Measurements from ENCODE around the gene ORM2.

ORM2 gene

GRCh38 chr9:114361542-114361941 lies 31.9 kb downstream of the ORM2 start:
- H2AFZ ChIP-seq (ENCODE audit: low read length) = no peak overlapping the region
- no peak for TF ChIP-seq CTCF (IDR thresholded peaks at IDR 0.05; ENCODE audit: low read length)
- TF ChIP-seq EZH2phosphoT487 (IDR thresholded peaks at IDR 0.05; ENCODE audit: low read length) = no peak
- H3K4me1 ChIP-seq (ENCODE audit: low read length) = peaks cover 32% of the 10 kb centered on the region
- H3K4me3 ChIP-seq (ENCODE audit: low read length) = no peak overlapping the region
- no peak for DNase-seq
- H3K4me2 ChIP-seq (ENCODE audit: low read depth, low read length) = no peak overlapping the region
- peaks cover 73% of the 10 kb centered on the region for H3K79me2 ChIP-seq (ENCODE audit: low read length)
- peaks cover 44% of the 10 kb centered on the region for H3K36me3 ChIP-seq (replicated peaks; ENCODE audit: insufficient read depth, low read length)
- H3F3A ChIP-seq (ENCODE audit: insufficient read depth, low read length) = peaks cover 14% of the 10 kb centered on the region
- H3K27ac ChIP-seq (ENCODE audit: low read length) = no peak overlapping the region
- no peaks in the 10 kb centered on the region for H3K27me3 ChIP-seq (replicated peaks; ENCODE audit: insufficient read depth, low read length)
- H3K9ac ChIP-seq (ENCODE audit: low read length) = no peak overlapping the region
- H3K9me2 ChIP-seq (replicated peaks; ENCODE audit: insufficient read depth, low read length) = no peaks in the 10 kb centered on the region
- H4K20me1 ChIP-seq (ENCODE audit: insufficient read depth, low read length) = no peaks in the 10 kb centered on the region
- H3K9me3 ChIP-seq (replicated peaks; ENCODE audit: insufficient read depth, low read length) = no peaks in the 10 kb centered on the region

GRCh38 chr9:114362394-114362793 lies 32.7 kb downstream of the ORM2 start:
- peaks cover 40% of the 10 kb centered on the region for H3K4me1 ChIP-seq (ENCODE audit: low read length)
- no peaks in the 10 kb centered on the region for H3K9me2 ChIP-seq (replicated peaks; ENCODE audit: insufficient read depth, low read length)
- H3K4me2 ChIP-seq (ENCODE audit: low read depth, low read length) = no peak overlapping the region
- no peak overlapping the region for H3K9ac ChIP-seq (ENCODE audit: low read length)
- H3K27me3 ChIP-seq (replicated peaks; ENCODE audit: insufficient read depth, low read length) = no peaks in the 10 kb centered on the region
- H3K4me3 ChIP-seq (ENCODE audit: low read length) = no peak overlapping the region
- TF ChIP-seq EZH2phosphoT487 (IDR thresholded peaks at IDR 0.05; ENCODE audit: low read length) (no peak), CTCF (IDR thresholded peaks at IDR 0.05; ENCODE audit: low read length) (no peak), EZH2 (optimal IDR thresholded peaks at IDR 0.05; ENCODE audit: low read depth, low read length) (no peak)
- no peak overlapping the region for H2AFZ ChIP-seq (ENCODE audit: low read length)
- no peak for DNase-seq
- H3F3A ChIP-seq (ENCODE audit: insufficient read depth, low read length) = peaks cover 19% of the 10 kb centered on the region
- H3K79me2 ChIP-seq (ENCODE audit: low read length) = peaks cover 65% of the 10 kb centered on the region
- no peaks in the 10 kb centered on the region for H3K9me3 ChIP-seq (replicated peaks; ENCODE audit: insufficient read depth, low read length)
- peaks cover 43% of the 10 kb centered on the region for H3K36me3 ChIP-seq (replicated peaks; ENCODE audit: insufficient read depth, low read length)
- H3K27ac ChIP-seq (ENCODE audit: low read length) = no peak overlapping the region
- no peaks in the 10 kb centered on the region for H4K20me1 ChIP-seq (ENCODE audit: insufficient read depth, low read length)

- Histone ChIP-seq H3K36me3 (replicated peaks; ENCODE audit: insufficient read depth, low read length) (peaks cover 37% of the 10 kb centered on the region), H2AFZ (ENCODE audit: low read length) (no peak overlapping the region), H3K9ac (ENCODE audit: low read length) (no peak overlapping the region), H3K27ac (ENCODE audit: low read length) (peak overlapping the region; percentile 3; the same call in 1 of the 2 replicates), H3K9me2 (replicated peaks; ENCODE audit: insufficient read depth, low read length) (no peaks in the 10 kb centered on the region), H3F3A (ENCODE audit: insufficient read depth, low read length) (peaks cover 30% of the 10 kb centered on the region), H3K9me3 (replicated peaks; ENCODE audit: insufficient read depth, low read length) (no peaks in the 10 kb centered on the region), H3K4me1 (ENCODE audit: low read length) (peaks cover 51% of the 10 kb centered on the region), H3K27me3 (replicated peaks; ENCODE audit: insufficient read depth, low read length) (no peaks in the 10 kb centered on the region), H3K79me2 (ENCODE audit: low read length) (peaks cover 64% of the 10 kb centered on the region), H4K20me1 (ENCODE audit: insufficient read depth, low read length) (no peaks in the 10 kb centered on the region), H3K4me3 (ENCODE audit: low read length) (no peak overlapping the region), H3K4me2 (ENCODE audit: low read depth, low read length) (no peak overlapping the region)
- TF ChIP-seq EZH2phosphoT487 (IDR thresholded peaks at IDR 0.05; ENCODE audit: low read length) = no peak
- TF ChIP-seq CTCF (IDR thresholded peaks at IDR 0.05; ENCODE audit: low read length) = no peak
- no peak for DNase-seq
Observed at GRCh38 chr9:114363424-114363823, 33.8 kb downstream of the ORM2 start.
